NCI-H128 (cell line): ENCODE measurements around the gene ANTXR1.

Source experiments
- DNase-seq: peaks from one replicate; lab custom pipeline; 2025; ENCODE audit not compliant: unreplicated experiment; lab: John Stamatoyannopoulos, UW

Gene ANTXR1

GRCh38 chr2:69032336-69032735 lies 19.4 kb downstream of the ANTXR1 start:
- no peak for DNase-seq

GRCh38 chr2:69033461-69034095 lies 20.6 kb downstream of the ANTXR1 start:
- no peak for DNase-seq

- DNase-seq, result no peak
Measured at GRCh38 chr2:69034122-69034521, 21.1 kb downstream of the ANTXR1 start.

GRCh38 chr2:69034845-69035244 lies 21.9 kb downstream of the ANTXR1 start:
- no peak for DNase-seq

GRCh38 chr2:69036926-69037325 lies 23.9 kb downstream of the ANTXR1 start:
- DNase-seq, result no peak

GRCh38 chr2:69041214-69041613 lies 28.2 kb downstream of the ANTXR1 start:
- DNase-seq, result no peak

- DNase-seq, result no peak
Measured at GRCh38 chr2:69043736-69044400, 30.9 kb downstream of the ANTXR1 start.

- no peak for DNase-seq
Measured at GRCh38 chr2:69046221-69046662, 33.3 kb downstream of the ANTXR1 start.

- DNase-seq, result no peak
Measured at GRCh38 chr2:69047625-69048145, 34.7 kb downstream of the ANTXR1 start.

GRCh38 chr2:69050802-69051201 lies 37.8 kb downstream of the ANTXR1 start:
- DNase-seq, result no peak

- DNase-seq, result no peak
Measured at GRCh38 chr2:69053416-69053965, 40.5 kb downstream of the ANTXR1 start.

- DNase-seq, result no peak
Measured at GRCh38 chr2:69054431-69054830, 41.5 kb downstream of the ANTXR1 start.

GRCh38 chr2:69055688-69056470 lies 42.9 kb downstream of the ANTXR1 start:
- no peak for DNase-seq

- DNase-seq, result no peak
Measured at GRCh38 chr2:69057660-69058059, 44.7 kb downstream of the ANTXR1 start.

- no peak for DNase-seq
Measured at GRCh38 chr2:69059731-69060290, 46.8 kb downstream of the ANTXR1 start.

GRCh38 chr2:69060938-69061501 lies 48.0 kb downstream of the ANTXR1 start:
- DNase-seq, result no peak

- DNase-seq, result no peak
Measured at GRCh38 chr2:69061525-69061924, 48.5 kb downstream of the ANTXR1 start.

GRCh38 chr2:69062307-69062962 lies 49.5 kb downstream of the ANTXR1 start:
- no peak for DNase-seq

- peak; percentile 8 for DNase-seq
Measured at GRCh38 chr2:69065735-69066336, 52.9 kb downstream of the ANTXR1 start.
